DOHH2 (cell line): Measurements from ENCODE around the gene EHBP1L1.

Experiments
- H3F3A ChIP-seq: fragments of 200-600 bp; sonication (generic), shearing (Covaris generic); 2 replicates; pipeline ENCODE4 v1.6.0; 2016; ENCODE audit warnings: antibody characterized with exemption, mild to moderate bottlenecking; ENCODE audit not compliant: control insufficient read depth, insufficient read depth
- H3K27ac ChIP-seq: fragments of 200-600 bp; sonication (generic); 2 replicates; pipeline ENCODE4 v1.5.1; 2014; ENCODE audit warnings: low read depth, mild to moderate bottlenecking, low read length, moderate library complexity
- H3K27me3 ChIP-seq: fragments of 200-600 bp; sonication (generic); 2 replicates; pipeline ENCODE4 v1.6.1; 2014; ENCODE audit warnings: mild to moderate bottlenecking, low read length, mixed read lengths; ENCODE audit not compliant: control insufficient read depth
- H3K36me3 ChIP-seq: fragments of 200-600 bp; sonication (generic); 2 replicates; pipeline ENCODE4 v1.6.1; 2014; ENCODE audit warnings: mild to moderate bottlenecking, low read length, moderate library complexity, mixed read lengths; ENCODE audit not compliant: control insufficient read depth
- H3K4me1 ChIP-seq: fragments of 200-600 bp; sonication (generic); 2 replicates; pipeline ENCODE4 v1.6.1; 2014; ENCODE audit warnings: mild to moderate bottlenecking, low read length, mixed read lengths; ENCODE audit not compliant: control insufficient read depth
- H3K4me2 ChIP-seq: fragments of 200-600 bp; sonication (generic); 2 replicates; pipeline ENCODE4 v1.6.0; 2014; ENCODE audit warnings: mild to moderate bottlenecking, low read length, moderate library complexity
- H3K4me3 ChIP-seq: fragments of 200-600 bp; sonication (generic); 2 replicates; pipeline ENCODE4 v1.5.1; 2014; ENCODE audit warnings: mild to moderate bottlenecking, low read length, mixed read lengths
- H3K79me2 ChIP-seq: fragments of 200-600 bp; sonication (generic); 2 replicates; pipeline ENCODE4 v1.6.1; 2014; ENCODE audit warnings: mild to moderate bottlenecking, low read length, mixed read lengths; ENCODE audit not compliant: control insufficient read depth
- H3K9me2 ChIP-seq: fragments of 200-600 bp; sonication (generic); replicated peaks from 2 replicates; pipeline ENCODE4 v1.6.1; 2014; ENCODE audit warnings: mild to moderate bottlenecking, low read length, mixed read lengths; ENCODE audit not compliant: control insufficient read depth
- H3K9me3 ChIP-seq: fragments of 200-600 bp; sonication (generic); 2 replicates; pipeline ENCODE4 v1.6.1; 2014; ENCODE audit warnings: antibody characterized with exemption, low read length, mixed read lengths; ENCODE audit not compliant: control insufficient read depth, insufficient read depth
- H4K20me1 ChIP-seq: fragments of 200-600 bp; sonication (generic); 2 replicates; pipeline ENCODE4 v1.6.0; 2014; ENCODE audit warnings: low read depth, mild to moderate bottlenecking, antibody characterized with exemption, low read length, moderate library complexity; ENCODE audit not compliant: control insufficient read depth, insufficient read depth
- EZH2phosphoT487 ChIP-seq: fragments of 200-600 bp; sonication (generic); IDR thresholded peaks from 2 replicates; pipeline ENCODE4 v1.6.1; 2017; ENCODE audit warnings: borderline replicate concordance, mild to moderate bottlenecking, antibody characterized with exemption, low read length, moderate library complexity, mixed read lengths
- TF ChIP-seq, protein P1 (sequence below): fragments of 200-600 bp; sonication (generic); IDR thresholded peaks from one replicate; pipeline ENCODE4 v1.5.1; 2014; ENCODE audit warnings: antibody characterized with exemption, mild to moderate bottlenecking, low read depth, low read length; ENCODE audit not compliant: poor library complexity, severe bottlenecking

The EHBP1L1 gene

DNA sequence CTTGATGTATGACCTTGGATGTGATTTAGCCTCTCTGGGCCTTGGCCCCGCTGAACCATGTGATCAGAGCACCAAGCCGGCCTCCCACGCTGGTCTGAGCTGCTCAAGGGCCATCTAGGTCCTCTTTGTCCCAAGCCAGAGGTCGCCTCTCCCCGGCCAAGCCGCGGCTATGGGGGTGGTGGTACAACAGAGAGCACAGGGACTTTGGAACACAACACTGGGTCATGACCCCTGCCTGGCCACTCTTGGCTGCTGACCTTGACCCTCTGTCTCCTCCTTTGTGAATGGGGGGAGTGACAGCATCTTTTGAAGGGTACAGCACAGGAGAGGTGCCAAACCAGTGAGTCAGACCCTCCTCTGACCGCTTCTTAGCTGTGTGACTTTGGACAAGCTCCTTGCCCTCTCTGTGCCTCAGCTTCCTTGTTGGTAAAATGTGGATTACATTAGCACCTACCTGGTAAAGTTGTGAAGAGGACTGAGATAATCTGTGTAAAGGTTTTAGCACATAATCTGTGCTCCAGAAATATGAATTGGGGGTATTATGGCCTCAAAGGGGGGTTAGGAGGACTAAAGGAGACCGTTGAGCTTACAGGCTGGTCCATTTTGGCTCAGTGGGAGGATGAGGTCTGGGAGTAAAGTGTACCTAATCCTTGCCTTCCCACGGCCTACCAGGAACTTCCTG lies 46.2 kb upstream of the EHBP1L1 start:
- Histone ChIP-seq H3F3A (no peaks in the 10 kb centered on the region; the same call in 1 of the 2 replicates), H4K20me1 (peaks cover 9% of the 10 kb centered on the region; the same call in 1 of the 2 replicates), H3K79me2 (peaks cover 21% of the 10 kb centered on the region), H3K9me3 (no peaks in the 10 kb centered on the region), H3K27ac (no peak overlapping the region), H3K4me1 (peaks cover 10% of the 10 kb centered on the region), H3K4me2 (no peak overlapping the region), H3K27me3 (no peaks in the 10 kb centered on the region), H3K36me3 (peaks cover 56% of the 10 kb centered on the region), H3K9me2 (no peaks in the 10 kb centered on the region), H3K4me3 (no peak overlapping the region)
- no peak for TF ChIP-seq EZH2phosphoT487
- TF ChIP-seq, protein P1, sequence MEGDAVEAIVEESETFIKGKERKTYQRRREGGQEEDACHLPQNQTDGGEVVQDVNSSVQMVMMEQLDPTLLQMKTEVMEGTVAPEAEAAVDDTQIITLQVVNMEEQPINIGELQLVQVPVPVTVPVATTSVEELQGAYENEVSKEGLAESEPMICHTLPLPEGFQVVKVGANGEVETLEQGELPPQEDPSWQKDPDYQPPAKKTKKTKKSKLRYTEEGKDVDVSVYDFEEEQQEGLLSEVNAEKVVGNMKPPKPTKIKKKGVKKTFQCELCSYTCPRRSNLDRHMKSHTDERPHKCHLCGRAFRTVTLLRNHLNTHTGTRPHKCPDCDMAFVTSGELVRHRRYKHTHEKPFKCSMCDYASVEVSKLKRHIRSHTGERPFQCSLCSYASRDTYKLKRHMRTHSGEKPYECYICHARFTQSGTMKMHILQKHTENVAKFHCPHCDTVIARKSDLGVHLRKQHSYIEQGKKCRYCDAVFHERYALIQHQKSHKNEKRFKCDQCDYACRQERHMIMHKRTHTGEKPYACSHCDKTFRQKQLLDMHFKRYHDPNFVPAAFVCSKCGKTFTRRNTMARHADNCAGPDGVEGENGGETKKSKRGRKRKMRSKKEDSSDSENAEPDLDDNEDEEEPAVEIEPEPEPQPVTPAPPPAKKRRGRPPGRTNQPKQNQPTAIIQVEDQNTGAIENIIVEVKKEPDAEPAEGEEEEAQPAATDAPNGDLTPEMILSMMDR = no peak

DNA sequence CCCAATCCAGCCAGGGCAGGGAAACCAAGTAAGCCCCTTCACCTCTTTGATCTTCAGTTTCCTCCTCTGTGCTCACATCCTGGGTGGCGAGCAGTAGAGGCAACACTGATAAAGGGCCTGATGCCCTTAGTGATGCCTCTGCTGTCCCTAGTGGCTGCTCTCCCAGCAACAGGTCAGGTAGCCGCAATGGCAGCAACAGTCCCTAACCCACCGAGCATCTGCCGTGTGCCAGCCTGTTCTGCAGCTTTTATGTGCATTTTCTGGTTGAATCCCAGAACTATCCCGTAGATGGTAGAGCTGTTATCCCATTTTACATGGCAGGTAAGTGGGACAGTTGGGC lies 45.7 kb upstream of the EHBP1L1 start:
- TF ChIP-seq, protein P1 = peak; percentile 50
- TF ChIP-seq EZH2phosphoT487 = no peak
- H4K20me1 ChIP-seq = peaks cover 9% of the 10 kb centered on the region; the same call in 1 of the 2 replicates
- no peak overlapping the region for H3K27ac ChIP-seq
- peaks cover 10% of the 10 kb centered on the region for H3K4me1 ChIP-seq
- peaks cover 19% of the 10 kb centered on the region for H3K79me2 ChIP-seq
- H3K36me3 ChIP-seq = peaks cover 55% of the 10 kb centered on the region
- H3K9me3 ChIP-seq = no peaks in the 10 kb centered on the region
- no peaks in the 10 kb centered on the region for H3K27me3 ChIP-seq
- H3K4me2 ChIP-seq = no peak overlapping the region
- no peaks in the 10 kb centered on the region; the same call in 1 of the 2 replicates for H3F3A ChIP-seq
- H3K4me3 ChIP-seq = no peak overlapping the region
- H3K9me2 ChIP-seq = no peaks in the 10 kb centered on the region

DNA sequence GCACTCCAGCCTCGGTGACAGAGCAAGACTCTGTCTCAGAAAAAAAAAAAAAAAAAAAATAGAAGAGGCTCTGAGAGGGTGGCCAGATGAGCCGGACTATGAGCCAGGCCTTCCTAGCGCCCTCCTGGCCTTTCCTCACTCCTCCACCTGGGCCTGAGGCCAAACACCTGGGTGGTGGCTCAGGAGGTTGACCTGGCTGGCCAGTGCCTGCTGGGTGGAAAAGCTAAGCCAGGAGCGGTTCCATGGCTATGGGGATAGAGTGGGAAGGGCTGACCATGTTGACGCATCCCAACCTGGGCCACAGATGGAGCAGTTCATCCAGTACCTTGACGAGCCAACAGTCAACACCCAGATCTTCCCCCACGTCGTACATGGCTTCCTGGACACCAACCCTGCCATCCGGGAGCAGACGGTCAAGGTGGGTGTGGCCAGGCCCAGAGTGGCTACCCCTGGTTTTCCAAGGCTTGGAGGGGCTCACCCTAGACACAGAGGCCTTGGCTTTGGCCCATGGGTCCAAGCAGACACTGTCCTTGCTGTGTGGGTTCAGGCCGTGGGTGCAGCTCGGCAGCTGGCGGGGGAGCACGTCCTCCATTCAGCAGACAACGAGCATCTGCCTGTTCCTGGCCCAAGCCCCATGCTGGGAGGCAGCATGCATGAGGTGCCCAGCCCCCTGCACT lies 43.3 kb upstream of the EHBP1L1 start:
- TF ChIP-seq, protein P1 = no peak
- no peaks in the 10 kb centered on the region for H3K9me3 ChIP-seq
- H3F3A ChIP-seq = no peaks in the 10 kb centered on the region; the same call in 1 of the 2 replicates
- no peak overlapping the region for H3K4me2 ChIP-seq
- no peaks in the 10 kb centered on the region for H3K27me3 ChIP-seq
- no peaks in the 10 kb centered on the region for H3K4me1 ChIP-seq
- no peak overlapping the region for H3K27ac ChIP-seq
- H3K4me3 ChIP-seq = no peak overlapping the region
- H3K9me2 ChIP-seq = no peaks in the 10 kb centered on the region
- H3K79me2 ChIP-seq = no peaks in the 10 kb centered on the region
- H4K20me1 ChIP-seq = no peaks in the 10 kb centered on the region
- peaks cover 35% of the 10 kb centered on the region for H3K36me3 ChIP-seq
